ENCODE measurements around the gene KRT12. TPM values are rescaled to one million over a fixed set of nuclear protein-coding genes. Genes with fewer than 3 reads are reported as not detected.
A peak's percentile ranks its signal among the peaks of the same experiment; 100 is the strongest.
"Not testable (repeated sequence)": the region's sequence is repeated elsewhere in the genome, so short reads cannot be mapped to it uniquely, and the experiment has no call there.

Gene KRT12
- total RNA-seq, 1 donor from 2014 or later: not detected

GRCh38 chr17:40818733-40819527 lies 48.1 kb downstream of the KRT12 start:
- peak overlapping the region; percentile 78 for H3K27ac ChIP-seq (ENCODE audit: low read depth, low read length)
- H3K9ac ChIP-seq (ENCODE audit: low read depth in 1 of 3, low read length in 3 of 3): peak overlapping the region; percentile 66 to 76 (median 66)
- no peaks in the 10 kb centered on the region for H3K9me3 ChIP-seq (ENCODE audit: control insufficient read depth in 3 of 3, low read length in 3 of 3)
- peak overlapping the region; percentile 75 to 95 (median 78) for H3K4me3 ChIP-seq (ENCODE audit: low read length in 3 of 3)
- H3K27me3 ChIP-seq (ENCODE audit: control insufficient read depth in 3 of 3, insufficient read depth in 3 of 3, low read length in 3 of 3): no peaks in the 10 kb centered on the region
- H3K36me3 ChIP-seq (ENCODE audit: control insufficient read depth in 3 of 3, insufficient read depth in 3 of 3, low read length in 3 of 3): peaks cover 5 to 6% (median 6%) of the 10 kb centered on the region in 3 donors
- H3K4me1 ChIP-seq (ENCODE audit: control insufficient read depth in 3 of 3, insufficient read depth in 3 of 3, low read length in 3 of 3): peaks cover 0 to 17% (median 7%) of the 10 kb centered on the region in 3 donors

GRCh38 chr17:40818343-40818732 lies 48.7 kb downstream of the KRT12 start:
- peaks cover 5 to 6% (median 6%) of the 10 kb centered on the region in 3 donors for H3K36me3 ChIP-seq (ENCODE audit: control insufficient read depth in 3 of 3, insufficient read depth in 3 of 3, low read length in 3 of 3)
- H3K27ac ChIP-seq (ENCODE audit: low read depth, low read length): peak overlapping the region; percentile 78
- no peaks in the 10 kb centered on the region for H3K9me3 ChIP-seq (ENCODE audit: control insufficient read depth in 3 of 3, low read length in 3 of 3)
- peak overlapping the region; percentile 61 to 76 (median 66) for H3K9ac ChIP-seq (ENCODE audit: low read depth in 1 of 3, low read length in 3 of 3)
- no peaks in the 10 kb centered on the region for H3K27me3 ChIP-seq (ENCODE audit: control insufficient read depth in 3 of 3, insufficient read depth in 3 of 3, low read length in 3 of 3)
- H3K4me1 ChIP-seq (ENCODE audit: control insufficient read depth in 3 of 3, insufficient read depth in 3 of 3, low read length in 3 of 3): peaks cover 0 to 17% (median 7%) of the 10 kb centered on the region in 3 donors
- H3K4me3 ChIP-seq (ENCODE audit: low read length in 3 of 3): peak overlapping the region; percentile 49 to 95 (median 70)

- Histone ChIP-seq H3K4me1 (ENCODE audit: control insufficient read depth in 3 of 3, insufficient read depth in 3 of 3, low read length in 3 of 3) (peaks cover 0 to 17% (median 7%) of the 10 kb centered on the region in 3 donors), H3K4me3 (ENCODE audit: low read length in 3 of 3) (no peak overlapping the region)
Observed at GRCh38 chr17:40817103-40817682, 49.8 kb downstream of the KRT12 start.

GRCh38 chr17:40816569-40816968 lies 50.5 kb downstream of the KRT12 start:
- Histone ChIP-seq H3K4me3 (ENCODE audit: low read length in 3 of 3) (no peak overlapping the region), H3K4me1 (ENCODE audit: control insufficient read depth in 3 of 3, insufficient read depth in 3 of 3, low read length in 3 of 3) (peaks cover 0 to 17% (median 7%) of the 10 kb centered on the region in 3 donors), H3K27me3 (ENCODE audit: control insufficient read depth in 3 of 3, insufficient read depth in 3 of 3, low read length in 3 of 3) (peaks cover 3 to 5% (median 3%) of the 10 kb centered on the region in 3 donors), H3K9ac (ENCODE audit: low read depth in 1 of 3, low read length in 3 of 3) (no peak overlapping the region), H3K9me3 (ENCODE audit: control insufficient read depth in 3 of 3, low read length in 3 of 3) (no peaks in the 10 kb centered on the region), H3K27ac (ENCODE audit: low read depth, low read length) (no peak overlapping the region), H3K36me3 (ENCODE audit: control insufficient read depth in 3 of 3, insufficient read depth in 3 of 3, low read length in 3 of 3) (peaks cover 5 to 6% (median 6%) of the 10 kb centered on the region in 3 donors)

More at GRCh38 chr17:40817103-40817682, 49.8 kb downstream of the KRT12 start:
- Histone ChIP-seq H3K36me3 (ENCODE audit: control insufficient read depth in 3 of 3, insufficient read depth in 3 of 3, low read length in 3 of 3) (peaks cover 5 to 6% (median 6%) of the 10 kb centered on the region in 3 donors), H3K9me3 (ENCODE audit: control insufficient read depth in 3 of 3, low read length in 3 of 3) (no peaks in the 10 kb centered on the region), H3K27me3 (ENCODE audit: control insufficient read depth in 3 of 3, insufficient read depth in 3 of 3, low read length in 3 of 3) (peaks cover 2 to 3% (median 3%) of the 10 kb centered on the region in 3 donors), H3K9ac (ENCODE audit: low read depth in 1 of 3, low read length in 3 of 3) (no peak overlapping the region), H3K27ac (ENCODE audit: low read depth, low read length) (no peak overlapping the region)

- H3K36me3 ChIP-seq (ENCODE audit: control insufficient read depth in 3 of 3, insufficient read depth in 3 of 3, low read length in 3 of 3): peaks cover 5 to 6% (median 6%) of the 10 kb centered on the region in 3 donors
- H3K4me1 ChIP-seq (ENCODE audit: control insufficient read depth in 3 of 3, insufficient read depth in 3 of 3, low read length in 3 of 3): peaks cover 0 to 15% (median 6%) of the 10 kb centered on the region in 3 donors
- H3K27me3 ChIP-seq (ENCODE audit: control insufficient read depth in 3 of 3, insufficient read depth in 3 of 3, low read length in 3 of 3): peaks cover 6 to 8% (median 8%) of the 10 kb centered on the region in 3 donors
- H3K27ac ChIP-seq (ENCODE audit: low read depth, low read length): no peak overlapping the region
- no peak overlapping the region for H3K9ac ChIP-seq (ENCODE audit: low read depth in 1 of 3, low read length in 3 of 3)
- H3K9me3 ChIP-seq (ENCODE audit: control insufficient read depth in 3 of 3, low read length in 3 of 3): no peaks in the 10 kb centered on the region
- H3K4me3 ChIP-seq (ENCODE audit: low read length in 3 of 3): no peak overlapping the region
Observed at GRCh38 chr17:40815381-40815780, 51.6 kb downstream of the KRT12 start.

GRCh38 chr17:40814657-40815056 lies 52.4 kb downstream of the KRT12 start:
- not testable (repeated sequence) for H3K27ac ChIP-seq (ENCODE audit: low read depth, low read length); H3K4me1 ChIP-seq (ENCODE audit: control insufficient read depth in 3 of 3, insufficient read depth in 3 of 3, low read length in 3 of 3); H3K9ac ChIP-seq (ENCODE audit: low read depth in 1 of 3, low read length in 3 of 3); H3K4me3 ChIP-seq (ENCODE audit: low read length in 3 of 3); H3K9me3 ChIP-seq (ENCODE audit: control insufficient read depth in 3 of 3, low read length in 3 of 3); H3K36me3 ChIP-seq (ENCODE audit: control insufficient read depth in 3 of 3, insufficient read depth in 3 of 3, low read length in 3 of 3)
- peaks cover 7 to 15% (median 15%) of the 10 kb centered on the region in 3 donors for H3K27me3 ChIP-seq (ENCODE audit: control insufficient read depth in 3 of 3, insufficient read depth in 3 of 3, low read length in 3 of 3)

- peaks cover 7 to 17% (median 17%) of the 10 kb centered on the region in 3 donors for H3K27me3 ChIP-seq (ENCODE audit: control insufficient read depth in 3 of 3, insufficient read depth in 3 of 3, low read length in 3 of 3)
- no peak overlapping the region for H3K27ac ChIP-seq (ENCODE audit: low read depth, low read length)
- peaks cover 0 to 6% (median 3%) of the 10 kb centered on the region in 3 donors for H3K4me1 ChIP-seq (ENCODE audit: control insufficient read depth in 3 of 3, insufficient read depth in 3 of 3, low read length in 3 of 3)
- H3K4me3 ChIP-seq (ENCODE audit: low read length in 3 of 3): no peak overlapping the region
- H3K9ac ChIP-seq (ENCODE audit: low read depth in 1 of 3, low read length in 3 of 3): no peak overlapping the region
- H3K9me3 ChIP-seq (ENCODE audit: control insufficient read depth in 3 of 3, low read length in 3 of 3): no peaks in the 10 kb centered on the region
- H3K36me3 ChIP-seq (ENCODE audit: control insufficient read depth in 3 of 3, insufficient read depth in 3 of 3, low read length in 3 of 3): peaks cover 5 to 6% (median 6%) of the 10 kb centered on the region in 3 donors
Observed at GRCh38 chr17:40813804-40814203, 53.2 kb downstream of the KRT12 start.

- no peak overlapping the region for H3K4me3 ChIP-seq (ENCODE audit: low read length in 3 of 3)
- peaks cover 0 to under 1% (median 0%) of the 10 kb centered on the region in 3 donors for H3K4me1 ChIP-seq (ENCODE audit: control insufficient read depth in 3 of 3, insufficient read depth in 3 of 3, low read length in 3 of 3)
- no peak overlapping the region for H3K27ac ChIP-seq (ENCODE audit: low read depth, low read length)
- H3K9me3 ChIP-seq (ENCODE audit: control insufficient read depth in 3 of 3, low read length in 3 of 3): no peaks in the 10 kb centered on the region
- H3K9ac ChIP-seq (ENCODE audit: low read depth in 1 of 3, low read length in 3 of 3): no peak overlapping the region
- peaks cover 7 to 19% (median 19%) of the 10 kb centered on the region in 3 donors for H3K27me3 ChIP-seq (ENCODE audit: control insufficient read depth in 3 of 3, insufficient read depth in 3 of 3, low read length in 3 of 3)
- peaks cover 5 to 6% (median 6%) of the 10 kb centered on the region in 3 donors for H3K36me3 ChIP-seq (ENCODE audit: control insufficient read depth in 3 of 3, insufficient read depth in 3 of 3, low read length in 3 of 3)
Observed at GRCh38 chr17:40812639-40813038, 54.4 kb downstream of the KRT12 start.

Data from skeletal muscle tissue (tissue), 4 donors.